Activated T-cell treated with anti-CD3 and anti-CD28 coated beads, Interleukin-2, amount 50 U/mL, for 4 hours (primary cell): ENCODE measurements around the gene CSNK1A1L. TPM values are rescaled to one million over a fixed set of nuclear protein-coding genes. Genes with fewer than 3 reads are reported as not detected.

Source experiments
- ATAC-seq, 2 donors: fragments of 200-7000 bp; cut with Tn5 transposase; one replicate each; pipeline ENCODE4 v1.10.0; 2021
- DNase-seq: peaks from one replicate; pipeline ENCODE4 v3.0.0-alpha.2; 2020
- H3K27me3 Mint-ChIP-seq: one replicate; pipeline ENCODE4 v1.8.0; 2021; ENCODE audit warnings: low read depth, mixed read lengths
- H3K36me3 Mint-ChIP-seq: one replicate; pipeline ENCODE4 v1.8.0; 2022; ENCODE audit warnings: mixed read lengths; ENCODE audit not compliant: insufficient read depth
- H3K4me1 Mint-ChIP-seq: one replicate; pipeline ENCODE4 v1.8.0; 2021; ENCODE audit warnings: low read depth, mixed read lengths
- H3K4me3 Mint-ChIP-seq: one replicate; pipeline ENCODE4 v1.8.0; 2021; ENCODE audit warnings: mild to moderate bottlenecking, moderate library complexity, mixed read lengths
- H3K9me3 Mint-ChIP-seq: one replicate; pipeline ENCODE4 v1.8.0; 2021; ENCODE audit warnings: mixed read lengths
- total RNA-seq, 3 donors: library from RNA; stranded (reverse); gene quantifications; one replicate each; pipeline ENCODE4 v1.2.1, GENCODE V29; 2021

CSNK1A1L gene
- total RNA-seq, 3 donors from 2014 or later, result not detected

DNA sequence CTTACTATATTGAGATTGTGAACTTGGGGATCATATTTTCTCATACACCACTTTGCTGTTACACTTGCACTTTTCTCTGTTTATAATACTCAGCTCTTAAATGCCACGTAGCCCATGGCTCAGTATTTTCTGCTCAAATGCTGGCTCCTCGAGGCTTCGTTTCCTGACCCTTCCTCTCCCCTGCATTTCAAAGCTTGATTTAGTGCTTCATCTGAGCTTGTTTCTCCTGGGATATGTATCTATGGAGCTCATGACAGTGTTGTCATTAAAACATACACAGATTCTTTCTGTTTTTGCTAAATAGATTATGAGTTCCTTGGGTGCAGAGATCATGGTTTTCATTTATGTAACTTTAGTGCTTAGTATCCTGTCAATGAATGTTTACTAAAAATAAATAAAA is 11.4 kb downstream of the CSNK1A1L start:
- Mint-ChIP-seq H3K4me3 (no peak overlapping the region), H3K36me3 (no peaks in the 10 kb centered on the region), H3K27me3 (peaks cover 3% of the 10 kb centered on the region), H3K9me3 (no peaks in the 10 kb centered on the region), H3K4me1 (no peaks in the 10 kb centered on the region)
- DNase-seq (no peak), ATAC-seq (no peak)

DNA sequence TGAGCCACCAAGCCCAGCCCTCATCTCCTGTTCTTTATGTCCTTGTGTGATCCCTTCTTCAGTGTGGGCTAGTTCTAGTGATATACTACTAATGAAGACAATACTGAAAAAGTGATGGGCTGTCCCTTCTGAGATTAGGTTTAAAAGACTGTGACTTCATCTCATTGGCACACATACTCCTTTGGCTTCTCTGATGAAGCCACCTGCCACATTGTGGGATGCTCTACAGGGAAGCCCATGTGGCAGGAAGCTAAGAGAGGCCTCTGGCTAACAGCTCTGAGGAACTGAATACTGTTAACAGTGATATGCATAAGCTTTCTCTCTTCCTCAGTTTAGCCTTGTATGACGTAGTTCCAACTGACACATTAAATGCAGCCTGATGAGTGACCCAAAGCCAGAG is 13.6 kb downstream of the CSNK1A1L start:
- no peaks in the 10 kb centered on the region for H3K27me3 Mint-ChIP-seq

GRCh38 chr13:37090912-37091311 is 14.6 kb downstream of the CSNK1A1L start:
- Mint-ChIP-seq H3K36me3 (no peaks in the 10 kb centered on the region), H3K27me3 (peaks cover 2% of the 10 kb centered on the region), H3K4me3 (no peak overlapping the region), H3K9me3 (no peaks in the 10 kb centered on the region), H3K4me1 (no peaks in the 10 kb centered on the region)
- no peak for ATAC-seq
- no peak for DNase-seq

More for the DNA sequence above, 13.6 kb downstream of the CSNK1A1L start:
- no peak for ATAC-seq
- no peak overlapping the region for H3K4me3 Mint-ChIP-seq
- H3K36me3 Mint-ChIP-seq, result no peaks in the 10 kb centered on the region
- H3K4me1 Mint-ChIP-seq, result no peaks in the 10 kb centered on the region
- DNase-seq, result no peak
- no peaks in the 10 kb centered on the region for H3K9me3 Mint-ChIP-seq

DNA sequence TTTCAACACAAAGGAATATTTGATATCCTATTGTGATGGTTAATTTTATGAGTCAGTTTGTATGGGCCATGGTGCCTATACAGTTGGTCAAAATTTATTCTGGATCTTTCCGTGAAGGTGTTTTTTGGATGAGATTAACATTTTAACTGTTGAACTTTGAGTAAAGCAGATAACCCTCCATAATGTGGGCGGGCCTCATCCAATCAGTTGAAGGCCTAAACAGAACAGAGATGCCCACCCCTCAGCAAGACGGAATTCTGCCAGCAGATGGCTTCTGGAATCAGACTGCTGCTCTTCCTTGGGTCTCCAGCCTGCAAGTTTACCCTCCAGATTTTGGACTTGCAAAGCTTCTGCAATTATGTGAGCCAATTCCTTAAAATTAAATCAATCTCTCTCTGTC is 16.0 kb downstream of the CSNK1A1L start:
- ATAC-seq (no peak), DNase-seq (no peak)
- no peak overlapping the region for H3K4me3 Mint-ChIP-seq
- H3K9me3 Mint-ChIP-seq, result no peaks in the 10 kb centered on the region
- H3K4me1 Mint-ChIP-seq, result no peaks in the 10 kb centered on the region
- no peaks in the 10 kb centered on the region for H3K36me3 Mint-ChIP-seq
- H3K27me3 Mint-ChIP-seq, result peaks cover 2% of the 10 kb centered on the region

DNA sequence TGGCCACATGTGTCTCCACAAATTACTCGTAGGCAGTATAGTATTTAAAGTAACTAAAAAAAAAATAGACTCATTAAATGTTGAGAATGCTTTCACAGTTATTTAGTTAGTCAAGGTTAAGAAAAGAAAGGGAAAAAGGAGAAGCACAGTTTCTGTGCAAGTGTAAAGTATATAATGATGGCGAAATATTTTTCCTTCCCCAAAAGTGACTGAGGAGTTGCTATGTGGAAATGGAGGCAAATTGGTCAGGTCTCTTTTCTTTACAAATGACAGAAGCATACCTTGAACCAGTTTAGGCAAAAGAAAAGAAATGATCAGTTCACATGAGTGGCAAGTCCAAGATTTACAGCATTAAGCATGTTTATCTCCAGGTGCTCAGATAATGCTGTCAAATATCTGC is 18.0 kb downstream of the CSNK1A1L start:
- Mint-ChIP-seq H3K9me3 (no peaks in the 10 kb centered on the region), H3K4me1 (no peaks in the 10 kb centered on the region), H3K27me3 (peaks cover 2% of the 10 kb centered on the region), H3K4me3 (no peak overlapping the region), H3K36me3 (no peaks in the 10 kb centered on the region)
- ATAC-seq, result no peak
- DNase-seq, result no peak

GRCh38 chr13:37085606-37086005 is 19.9 kb downstream of the CSNK1A1L start:
- DNase-seq (no peak), ATAC-seq (no peak)
- Mint-ChIP-seq H3K4me3 (no peak overlapping the region), H3K36me3 (no peaks in the 10 kb centered on the region), H3K4me1 (no peaks in the 10 kb centered on the region), H3K27me3 (peaks cover 3% of the 10 kb centered on the region), H3K9me3 (no peaks in the 10 kb centered on the region)

DNA sequence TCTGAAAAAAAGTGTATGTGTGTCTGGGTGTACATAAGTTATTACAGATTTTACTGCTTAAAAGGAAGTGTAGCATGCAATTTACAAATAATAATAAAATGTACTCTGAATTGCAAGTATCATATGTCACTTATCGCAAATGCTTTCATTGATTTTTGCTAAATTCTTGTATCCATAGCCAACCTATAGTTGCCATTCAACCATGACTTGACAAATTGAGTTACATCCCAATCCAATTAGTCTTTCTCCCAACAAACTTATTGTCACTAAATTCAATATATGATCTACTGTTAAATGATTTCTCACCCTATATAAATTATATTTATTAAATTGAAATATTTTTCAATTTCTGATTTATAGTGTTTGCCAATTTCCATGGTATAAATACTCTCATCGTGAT is 28.6 kb downstream of the CSNK1A1L start:
- H3K27me3 Mint-ChIP-seq, result peaks cover 2% of the 10 kb centered on the region
- H3K4me1 Mint-ChIP-seq, result no peaks in the 10 kb centered on the region
- DNase-seq, result no peak
- H3K4me3 Mint-ChIP-seq, result no peak overlapping the region
- no peaks in the 10 kb centered on the region for H3K9me3 Mint-ChIP-seq
- ATAC-seq, result no peak
- H3K36me3 Mint-ChIP-seq, result no peaks in the 10 kb centered on the region

GRCh38 chr13:37075164-37075563 is 30.3 kb downstream of the CSNK1A1L start:
- Mint-ChIP-seq H3K9me3 (no peaks in the 10 kb centered on the region), H3K4me1 (no peaks in the 10 kb centered on the region), H3K27me3 (peaks cover 3% of the 10 kb centered on the region), H3K36me3 (no peaks in the 10 kb centered on the region), H3K4me3 (no peak overlapping the region)
- DNase-seq, result no peak
- ATAC-seq, result no peak

GRCh38 chr13:37074703-37075102 is 30.8 kb downstream of the CSNK1A1L start:
- Mint-ChIP-seq H3K4me3 (no peak overlapping the region), H3K36me3 (no peaks in the 10 kb centered on the region), H3K27me3 (peaks cover 3% of the 10 kb centered on the region), H3K4me1 (no peaks in the 10 kb centered on the region), H3K9me3 (no peaks in the 10 kb centered on the region)
- DNase-seq (no peak), ATAC-seq (no peak)

DNA sequence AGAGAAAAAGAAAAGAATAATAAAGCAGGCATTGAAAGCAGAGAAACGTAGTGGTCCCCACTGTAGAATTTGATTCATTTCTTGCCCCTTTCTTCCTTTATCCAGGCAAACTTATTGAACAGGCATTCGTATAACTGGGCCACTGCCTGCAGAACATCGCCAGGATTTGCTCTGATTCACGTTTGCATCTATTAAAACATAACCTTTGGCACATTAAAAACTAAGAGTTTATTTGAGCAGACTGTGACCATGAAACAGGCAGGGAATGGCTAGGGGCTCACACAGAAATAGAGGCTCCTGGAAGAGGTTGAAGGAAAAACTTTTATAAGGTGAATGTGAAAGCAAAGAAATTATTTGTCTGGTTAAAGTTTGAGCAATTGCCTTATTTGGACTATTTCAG is 33.4 kb downstream of the CSNK1A1L start:
- Mint-ChIP-seq H3K9me3 (no peaks in the 10 kb centered on the region), H3K4me3 (no peak overlapping the region), H3K4me1 (no peaks in the 10 kb centered on the region), H3K36me3 (no peaks in the 10 kb centered on the region), H3K27me3 (peaks cover 3% of the 10 kb centered on the region)
- DNase-seq, result no peak
- no peak for ATAC-seq

- no peak overlapping the region for H3K4me3 Mint-ChIP-seq
- no peaks in the 10 kb centered on the region for H3K9me3 Mint-ChIP-seq
- H3K27me3 Mint-ChIP-seq, result peaks cover 3% of the 10 kb centered on the region
- no peak for ATAC-seq
- H3K36me3 Mint-ChIP-seq, result no peaks in the 10 kb centered on the region
- no peaks in the 10 kb centered on the region for H3K4me1 Mint-ChIP-seq
- DNase-seq, result no peak
These were observed 34.5 kb downstream of the CSNK1A1L start for GRCh38 chr13:37070956-37071355.

DNA sequence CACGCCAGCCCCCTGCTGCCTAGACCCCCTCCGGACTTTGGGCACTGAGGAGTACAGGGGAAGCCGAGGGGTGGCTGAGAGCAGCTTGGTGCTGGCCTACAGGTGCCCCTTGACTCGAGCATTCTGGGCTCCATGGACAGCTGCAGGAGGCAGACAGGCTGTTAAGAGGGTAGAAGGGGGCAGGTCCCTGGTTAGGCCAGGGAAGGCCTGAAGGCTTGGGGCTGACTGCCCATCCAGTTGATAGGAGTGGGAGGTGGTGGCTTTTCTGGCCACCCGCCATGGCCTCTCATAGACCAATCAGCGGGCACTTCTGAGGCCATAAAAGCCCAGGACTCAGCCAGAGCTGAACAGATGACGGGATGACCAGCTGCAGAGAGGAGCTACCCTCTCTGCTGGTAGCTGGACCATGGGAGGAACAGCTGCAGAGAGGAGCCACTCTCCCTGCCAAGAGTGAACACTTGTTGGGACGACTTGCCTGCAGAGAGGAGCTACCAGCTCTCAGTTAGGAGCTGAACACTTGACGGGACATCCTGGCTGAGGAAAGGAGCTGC is 35.2 kb downstream of the CSNK1A1L start:
- Mint-ChIP-seq H3K4me3 (no peak overlapping the region), H3K27me3 (peaks cover 3% of the 10 kb centered on the region), H3K36me3 (no peaks in the 10 kb centered on the region), H3K4me1 (no peaks in the 10 kb centered on the region), H3K9me3 (no peaks in the 10 kb centered on the region)
- ATAC-seq (no peak), DNase-seq (no peak)

- Mint-ChIP-seq H3K36me3 (no peaks in the 10 kb centered on the region), H3K27me3 (peaks cover 3% of the 10 kb centered on the region), H3K4me3 (no peak overlapping the region), H3K9me3 (no peaks in the 10 kb centered on the region), H3K4me1 (no peaks in the 10 kb centered on the region)
- no peak for ATAC-seq
- no peak for DNase-seq
These were observed 35.8 kb downstream of the CSNK1A1L start for GRCh38 chr13:37069597-37070103.

GRCh38 chr13:37068962-37069361 is 36.5 kb downstream of the CSNK1A1L start:
- DNase-seq (no peak), ATAC-seq (no peak)
- no peaks in the 10 kb centered on the region for H3K9me3 Mint-ChIP-seq
- no peaks in the 10 kb centered on the region for H3K4me1 Mint-ChIP-seq
- H3K27me3 Mint-ChIP-seq, result peaks cover 3% of the 10 kb centered on the region
- no peaks in the 10 kb centered on the region for H3K36me3 Mint-ChIP-seq
- H3K4me3 Mint-ChIP-seq, result no peak overlapping the region

DNA sequence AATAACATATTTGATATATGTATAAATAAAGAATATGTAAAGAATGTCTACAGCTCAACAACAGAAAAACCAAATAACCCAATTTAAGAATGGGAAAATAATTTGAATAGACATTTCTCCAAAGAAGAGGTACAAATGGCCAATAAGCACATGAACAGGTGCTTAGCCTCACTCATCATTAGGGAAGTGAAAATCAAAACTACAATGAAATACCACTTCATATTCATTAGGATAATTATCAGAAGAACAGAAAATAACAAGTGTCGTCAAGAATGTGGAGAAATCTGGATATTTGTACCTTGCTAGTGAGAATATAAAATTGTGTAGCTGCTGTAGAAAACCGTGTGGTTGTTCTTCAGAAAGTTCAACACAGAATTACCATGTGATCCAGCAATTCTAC is 37.6 kb downstream of the CSNK1A1L start:
- Mint-ChIP-seq H3K4me3 (no peak overlapping the region), H3K4me1 (no peaks in the 10 kb centered on the region), H3K36me3 (no peaks in the 10 kb centered on the region), H3K27me3 (peaks cover 3% of the 10 kb centered on the region), H3K9me3 (no peaks in the 10 kb centered on the region)
- DNase-seq (no peak), ATAC-seq (no peak)
